WI38 (cell line): ENCODE measurements around the gene MYO1E.

Experiments
- H3K4me3 ChIP-seq: 2 replicates; pipeline ENCODE4 v1.5.1; 2011; ENCODE audit warnings: low read depth, mild to moderate bottlenecking, control low read depth, low read length
- TF ChIP-seq, protein P1 (sequence below): IDR thresholded peaks from 2 replicates; pipeline ENCODE4 v1.5.1; 2012; ENCODE audit warnings: low read depth, mild to moderate bottlenecking, control low read depth, low read length

Gene MYO1E

DNA sequence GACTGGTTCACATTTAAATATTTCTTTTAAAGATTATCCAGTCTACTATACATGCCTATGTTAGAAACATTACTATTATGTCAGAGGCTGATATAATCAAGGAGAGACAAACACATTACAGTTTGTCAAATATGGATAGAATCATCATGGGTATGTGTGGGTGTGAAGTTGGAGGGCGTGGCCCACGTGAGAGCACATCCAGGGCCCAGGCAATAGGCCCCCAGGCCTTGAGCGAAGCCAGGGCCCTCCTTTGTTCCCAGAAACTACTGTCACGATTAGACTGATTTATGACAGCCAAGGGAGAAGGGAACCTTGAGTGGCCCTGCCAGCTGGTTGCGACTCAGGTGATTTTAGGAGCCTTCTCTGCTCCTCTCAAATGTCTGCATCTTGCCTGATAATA lies 193.0 kb downstream of the MYO1E start:
- no peak overlapping the region for H3K4me3 ChIP-seq

GRCh38 chr15:59178151-59178695 lies 194.4 kb downstream of the MYO1E start:
- TF ChIP-seq, protein P1, sequence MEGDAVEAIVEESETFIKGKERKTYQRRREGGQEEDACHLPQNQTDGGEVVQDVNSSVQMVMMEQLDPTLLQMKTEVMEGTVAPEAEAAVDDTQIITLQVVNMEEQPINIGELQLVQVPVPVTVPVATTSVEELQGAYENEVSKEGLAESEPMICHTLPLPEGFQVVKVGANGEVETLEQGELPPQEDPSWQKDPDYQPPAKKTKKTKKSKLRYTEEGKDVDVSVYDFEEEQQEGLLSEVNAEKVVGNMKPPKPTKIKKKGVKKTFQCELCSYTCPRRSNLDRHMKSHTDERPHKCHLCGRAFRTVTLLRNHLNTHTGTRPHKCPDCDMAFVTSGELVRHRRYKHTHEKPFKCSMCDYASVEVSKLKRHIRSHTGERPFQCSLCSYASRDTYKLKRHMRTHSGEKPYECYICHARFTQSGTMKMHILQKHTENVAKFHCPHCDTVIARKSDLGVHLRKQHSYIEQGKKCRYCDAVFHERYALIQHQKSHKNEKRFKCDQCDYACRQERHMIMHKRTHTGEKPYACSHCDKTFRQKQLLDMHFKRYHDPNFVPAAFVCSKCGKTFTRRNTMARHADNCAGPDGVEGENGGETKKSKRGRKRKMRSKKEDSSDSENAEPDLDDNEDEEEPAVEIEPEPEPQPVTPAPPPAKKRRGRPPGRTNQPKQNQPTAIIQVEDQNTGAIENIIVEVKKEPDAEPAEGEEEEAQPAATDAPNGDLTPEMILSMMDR = no peak

More for the DNA sequence above, 193.0 kb downstream of the MYO1E start:
- TF ChIP-seq, protein P1 = no peak

DNA sequence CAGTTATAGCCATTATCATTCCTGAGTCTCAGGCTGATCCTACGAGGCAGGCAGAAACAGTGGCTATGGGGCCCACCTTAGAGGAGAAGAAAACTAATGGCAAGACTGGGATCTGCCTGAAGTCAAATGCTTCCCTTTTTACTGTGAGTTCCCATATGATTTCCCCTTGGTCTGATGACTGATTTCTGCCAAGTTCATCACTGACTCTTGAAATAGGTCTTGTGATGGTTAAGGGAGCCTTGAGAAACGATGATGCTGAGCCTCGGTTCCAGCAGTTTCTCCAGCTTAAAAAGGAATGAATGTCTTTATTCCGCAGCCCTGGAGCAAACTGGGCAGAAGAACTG lies 195.4 kb downstream of the MYO1E start:
- TF ChIP-seq, protein P1 = no peak
- H3K4me3 ChIP-seq = no peak overlapping the region

More at GRCh38 chr15:59178151-59178695, 194.4 kb downstream of the MYO1E start:
- no peak overlapping the region for H3K4me3 ChIP-seq

DNA sequence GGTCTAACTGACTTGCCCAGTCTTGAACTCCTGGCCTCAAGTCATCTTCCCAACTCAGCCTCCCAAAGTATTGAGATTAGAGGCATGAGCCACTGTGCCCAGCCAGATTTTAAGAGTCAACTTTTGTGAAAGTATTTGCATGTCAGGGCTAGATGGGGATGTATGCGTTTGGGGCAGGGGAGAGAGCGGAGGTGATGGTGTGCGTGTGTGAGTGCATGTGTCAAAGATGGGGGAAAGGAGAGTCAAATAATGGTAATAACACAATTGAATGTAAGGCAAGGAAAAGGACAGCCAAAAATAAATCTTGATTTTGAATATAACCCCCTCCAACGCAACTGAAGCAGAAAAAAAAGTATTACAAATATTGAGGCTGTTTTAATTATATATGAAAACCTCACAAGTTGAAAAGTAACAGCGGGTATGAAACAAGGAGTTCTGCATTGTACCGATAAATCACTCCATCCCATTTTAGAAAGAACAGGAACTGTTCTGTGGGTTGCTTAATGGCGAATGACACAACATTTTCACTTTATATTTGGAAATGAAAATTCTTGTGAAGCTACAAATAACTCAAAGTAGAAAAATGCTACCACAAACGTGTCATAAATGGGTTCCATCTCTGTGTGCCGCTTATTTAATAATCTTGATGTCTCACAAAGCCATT lies 195.9 kb downstream of the MYO1E start:
- no peak overlapping the region for H3K4me3 ChIP-seq
- TF ChIP-seq, protein P1 = no peak

DNA sequence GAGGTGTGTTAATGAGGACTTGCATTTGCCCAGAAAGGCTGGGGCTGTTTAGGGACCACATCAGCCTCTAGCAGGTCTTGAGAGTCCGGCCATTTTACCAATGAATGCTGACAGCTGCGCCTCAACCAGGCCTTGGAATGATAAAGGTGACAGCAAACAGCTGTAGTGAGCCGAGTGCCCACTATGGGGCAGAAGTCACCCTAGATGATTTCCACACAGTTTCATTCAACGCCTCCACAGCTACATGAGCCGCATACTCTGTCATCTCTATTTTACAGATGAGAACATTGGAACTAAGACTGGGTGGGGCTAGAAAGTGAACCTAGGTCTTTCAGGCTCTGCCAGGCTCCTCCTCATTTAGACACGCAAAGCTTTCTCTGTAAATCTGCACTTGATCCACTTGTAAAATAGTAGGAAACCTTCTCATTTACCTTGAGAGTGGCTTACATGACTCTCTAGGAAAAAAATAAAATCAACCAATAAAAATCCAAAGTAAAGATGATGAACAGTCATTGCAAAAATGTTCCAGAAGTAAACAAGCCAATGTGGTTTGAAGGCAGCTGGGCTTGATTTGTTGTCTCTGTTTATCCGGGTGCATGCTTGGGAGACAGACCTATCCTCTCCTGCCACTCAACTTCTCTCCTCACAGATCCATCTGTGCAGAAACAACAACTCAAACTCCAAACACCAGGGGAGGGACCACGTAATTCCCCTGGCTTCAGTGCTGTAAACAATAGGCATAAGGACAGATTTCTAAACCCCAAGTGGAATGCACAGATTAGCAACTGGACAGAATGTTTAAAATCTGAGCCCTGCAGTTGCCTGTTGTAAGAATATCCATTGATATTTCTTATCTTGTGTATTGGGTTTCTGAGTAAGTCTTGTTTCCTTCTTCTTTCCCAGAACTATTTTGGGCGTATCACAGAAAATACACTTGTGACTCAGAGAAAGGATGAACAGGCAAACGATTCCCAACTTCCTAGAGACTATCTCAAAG lies 197.5 kb downstream of the MYO1E start:
- TF ChIP-seq, protein P1 = peak; percentile 53
- no peak overlapping the region for H3K4me3 ChIP-seq

DNA sequence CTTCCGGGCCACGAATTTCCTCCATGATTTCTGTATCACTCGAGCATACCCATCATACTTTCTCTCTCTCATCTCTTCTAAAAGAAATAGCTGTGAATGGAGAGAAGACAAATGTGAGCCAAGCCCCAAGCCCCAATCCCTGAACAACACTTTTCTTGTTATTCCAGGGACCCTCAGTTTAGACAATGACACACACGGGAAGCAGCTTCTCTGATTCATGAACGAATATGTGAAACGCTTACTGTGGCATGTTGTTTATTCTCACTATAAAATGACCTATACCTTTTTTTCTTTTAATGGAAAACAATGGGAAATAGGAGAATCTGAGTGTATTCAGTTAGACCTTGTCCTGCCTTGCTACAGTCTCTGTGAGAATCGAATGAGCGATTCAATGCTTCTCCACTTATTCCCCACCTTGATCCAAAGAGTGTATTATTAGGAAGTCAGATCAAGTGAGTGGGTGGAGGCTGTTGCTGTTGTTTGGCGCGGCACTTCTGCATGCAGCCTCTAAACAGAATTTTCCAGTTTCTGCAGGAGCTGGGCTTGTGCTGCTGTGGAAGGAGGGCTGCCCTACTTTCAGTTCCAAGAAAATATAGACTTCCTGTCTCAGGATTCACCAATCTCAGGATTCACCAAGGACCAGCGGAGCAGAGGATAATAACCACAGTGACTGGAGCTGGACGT lies 198.4 kb downstream of the MYO1E start:
- TF ChIP-seq, protein P1 = no peak
- no peak overlapping the region for H3K4me3 ChIP-seq
